IMR-90 (cell line): Measurements from ENCODE around the gene CHRNA10. TPM values are rescaled to one million over a fixed set of nuclear protein-coding genes. Genes with fewer than 3 reads are reported as not detected.
"Not testable (repeated sequence)": the region's sequence is repeated elsewhere in the genome, so short reads cannot be mapped to it uniquely, and the experiment has no call there.

Experiments
- ATAC-seq: fragments of 200-7000 bp; cut with Tn5 transposase; 2 replicates; pipeline ENCODE4 v1.9.1; 2020; ENCODE audit warnings: low read depth, mild to moderate bottlenecking, moderate library complexity
- BruUV-seq: library from RNA; stranded (reverse); fragments of 400-500 nt; replicated peaks from 2 replicates; lab custom pipeline; 2021; lab: Mats Ljungman, UMichigan
- CTCF ChIA-PET: fragments of 300-600 bp; formaldehyde crosslinking; extraction: SDS; loops from one replicate; lab custom pipeline; 2021; ENCODE audit warnings: antibody characterized with exemption; lab: Yijun Ruan, JAX
- POLR2A ChIA-PET: fragments of 300-600 bp; sonication (Branson Sonifier 250); formaldehyde crosslinking; loops from one replicate; lab custom pipeline; 2022; ENCODE audit warnings: antibody characterized with exemption; ENCODE audit not compliant: unreplicated experiment; lab: Charles Lee
- DNase-seq: peaks from one replicate; pipeline ENCODE4 v3.0.0; 2013
- H2AFZ ChIP-seq: replicated peaks from 2 replicates; pipeline ENCODE3; 2013; ENCODE audit warnings: low read length, mild to moderate bottlenecking; ENCODE audit not compliant: poor library complexity
- H2AK5ac ChIP-seq: 2 replicates; pipeline ENCODE4 v1.6.1; 2013; ENCODE audit warnings: low read depth, low read length, inconsistent platforms
- H2AK9ac ChIP-seq: replicated peaks from 2 replicates; pipeline ENCODE3; 2013; ENCODE audit warnings: mild to moderate bottlenecking, low read depth, low read length, moderate library complexity; ENCODE audit not compliant: poor library complexity
- H2BK120ac ChIP-seq: 2 replicates; pipeline ENCODE4 v1.6.1; 2013; ENCODE audit warnings: low read depth, low read length, inconsistent platforms
- H2BK15ac ChIP-seq: 3 replicates; pipeline ENCODE4 v1.6.1; 2013; ENCODE audit warnings: low read depth, low read length, inconsistent platforms
- H2BK20ac ChIP-seq: 2 replicates; pipeline ENCODE4 v1.6.1; 2013; ENCODE audit warnings: low read depth, mild to moderate bottlenecking, inconsistent platforms, low read length, moderate library complexity
- H2BK5ac ChIP-seq: 2 replicates; pipeline ENCODE4 v1.6.1; 2013; ENCODE audit warnings: mild to moderate bottlenecking, low read depth, low read length, inconsistent platforms; ENCODE audit not compliant: poor library complexity, severe bottlenecking
- H3K14ac ChIP-seq: replicated peaks from 2 replicates; pipeline ENCODE4 v1.6.1; 2013; ENCODE audit warnings: low read depth, low read length, inconsistent platforms
- H3K18ac ChIP-seq: 2 replicates; pipeline ENCODE4 v1.6.1; 2013; ENCODE audit warnings: low read depth, low read length, control low read depth
- H3K23ac ChIP-seq: 2 replicates; pipeline ENCODE4 v1.6.1; 2013; ENCODE audit warnings: low read depth, low read length, inconsistent platforms
- H3K27ac ChIP-seq: 2 replicates; pipeline ENCODE4 v1.5.1; 2013; ENCODE audit warnings: mild to moderate bottlenecking, control low read depth, low read length; ENCODE audit not compliant: insufficient read depth
- H3K27me3 ChIP-seq: 2 replicates; pipeline ENCODE4 v1.6.1; 2013; ENCODE audit warnings: low read length; ENCODE audit not compliant: control insufficient read depth, insufficient read depth
- H3K36me3 ChIP-seq: 2 replicates; pipeline ENCODE4 v1.6.1; 2013; ENCODE audit warnings: low read length, mixed read lengths; ENCODE audit not compliant: control insufficient read depth, insufficient read depth
- H3K4ac ChIP-seq: 2 replicates; pipeline ENCODE4 v1.6.1; 2013; ENCODE audit warnings: low read depth, low read length, inconsistent platforms
- H3K4me1 ChIP-seq: 2 replicates; pipeline ENCODE4 v1.6.1; 2013; ENCODE audit warnings: low read length, mixed read lengths; ENCODE audit not compliant: control insufficient read depth, insufficient read depth
- H3K4me2 ChIP-seq: 2 replicates; pipeline ENCODE4 v1.6.1; 2013; ENCODE audit warnings: low read depth, mild to moderate bottlenecking, control low read depth, low read length, moderate library complexity
- H3K4me3 ChIP-seq: 2 replicates; pipeline ENCODE4 v1.5.1; 2013; ENCODE audit warnings: low read depth, mild to moderate bottlenecking, control low read depth, low read length, moderate library complexity; ENCODE audit not compliant: insufficient read depth
- H3K56ac ChIP-seq: 2 replicates; pipeline ENCODE4 v1.6.1; 2013; ENCODE audit warnings: low read length, inconsistent platforms; ENCODE audit not compliant: insufficient read depth; ENCODE audit errors: extremely low read depth
- H3K79me1 ChIP-seq, 2 experiments: 2 replicates each; pipeline ENCODE4 v1.6.1; 2013; ENCODE audit warnings: low read length in 2 of 2, inconsistent platforms in 1 of 2, low read depth in 1 of 2
- H3K9ac ChIP-seq: 2 replicates; pipeline ENCODE4 v1.6.1; 2013; ENCODE audit warnings: low read depth, low read length, control low read depth
- H3K9me1 ChIP-seq: 2 replicates; pipeline ENCODE4 v1.6.1; 2013; ENCODE audit warnings: low read length, inconsistent platforms; ENCODE audit not compliant: insufficient read depth
- H3K9me3 ChIP-seq: 2 replicates; pipeline ENCODE4 v1.6.1; 2013; ENCODE audit warnings: low read length; ENCODE audit not compliant: control insufficient read depth, insufficient read depth
- H4K20me1 ChIP-seq: 2 replicates; pipeline ENCODE4 v1.6.1; 2013; ENCODE audit warnings: low read length, inconsistent platforms; ENCODE audit not compliant: insufficient read depth
- H4K5ac ChIP-seq: 2 replicates; pipeline ENCODE4 v1.6.1; 2013; ENCODE audit warnings: mild to moderate bottlenecking, low read depth, low read length, control low read depth
- H4K8ac ChIP-seq, 2 experiments: 2 replicates each; pipeline ENCODE4 v1.6.1; 2013; ENCODE audit warnings: low read depth in 2 of 2, low read length in 2 of 2, control low read depth in 1 of 2, inconsistent platforms in 1 of 2
- H4K91ac ChIP-seq: 2 replicates; pipeline ENCODE4 v1.6.1; 2013; ENCODE audit warnings: low read depth, low read length, inconsistent platforms; ENCODE audit not compliant: insufficient read depth
- WGBS, 2 experiments: methylation state at CpG; one replicate each; pipeline versions ENCODE4 v1.1.5 to v1.1.7; 2013; ENCODE audit warnings: missing lambda C conversion rate in 2 of 2; ENCODE audit not compliant: insufficient read length in 1 of 2; ENCODE audit errors: extremely low coverage in 2 of 2; 5-methylcytosine and 5-hydroxymethylcytosine counted together
- dilution Hi-C: fragments of 300-500 bp; cut with HindIII; formaldehyde crosslinking; loops from one replicate; pipeline ENCODE4 v1.14.3; 2018; ENCODE audit warnings: low sequenced_read_pairs; ENCODE audit not compliant: unreplicated experiment
- in situ Hi-C: fragments of 300-500 bp; cut with MboI; formaldehyde crosslinking; loops from 3 replicates; pipeline ENCODE4 v1.14.3; 2019; ENCODE audit warnings: low sequenced_read_pairs, inconsistent platforms, mixed read lengths
- intact Hi-C: fragments of 100-400 bp; cut with micrococcal nuclease; formaldehyde crosslinking; loops from 2 replicates; pipeline ENCODE4 v1.10.0; 2022
- polyA plus RNA-seq, 3 experiments: library from polyadenylated mRNA; depleted of rRNA; stranded (reverse); fragments of >200 nt; gene quantifications; 2 replicates each; pipeline ENCODE4 v1.2.3, GENCODE V29; 2012; ENCODE audit warnings: low replicate concordance in 1 of 3
- total RNA-seq: library from RNA; depleted of rRNA; stranded (reverse); fragments of >200 nt; gene quantifications from 2 replicates; pipeline ENCODE4 v1.2.3, GENCODE V29; 2012

The CHRNA10 gene
- total and polyA plus RNA-seq, 2 of the 4 experiments (the other 2 are of a cell fraction), result 0.36 to 0.79 TPM

DNA sequence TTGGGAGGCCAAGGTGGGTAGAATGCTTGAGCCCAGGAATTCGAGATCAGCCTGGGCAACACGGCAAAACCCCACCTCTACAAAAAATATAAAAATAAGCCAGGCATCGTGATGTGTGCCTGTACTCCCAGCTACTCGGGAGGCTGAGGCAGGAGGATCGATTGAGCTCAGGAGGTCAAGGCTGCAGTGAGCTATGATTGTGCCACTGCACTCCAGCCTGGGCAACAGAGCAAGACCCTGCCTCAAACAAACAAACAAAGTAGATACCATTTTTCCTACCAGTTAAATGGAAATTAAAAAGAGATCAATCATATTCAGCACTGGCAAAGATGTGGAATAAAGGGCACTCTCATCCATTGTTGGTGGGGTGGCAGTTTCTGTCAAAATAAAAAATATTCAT, 13.9 kb downstream of the CHRNA10 start:
- dilution Hi-C loops, result not testable (repeated sequence)

More for the DNA sequence above, 13.9 kb downstream of the CHRNA10 start:
- in situ Hi-C loops, ATAC-seq, H2BK5ac ChIP-seq, H2AFZ ChIP-seq, H4K8ac ChIP-seq, H2AK5ac ChIP-seq, H3K9me3 ChIP-seq, H4K20me1 ChIP-seq, CTCF ChIA-PET, H3K4ac ChIP-seq, H3K9me1 ChIP-seq, H3K23ac ChIP-seq, H3K4me2 ChIP-seq, H3K27ac ChIP-seq, H3K14ac ChIP-seq, H3K4me3 ChIP-seq, H4K91ac ChIP-seq, H3K18ac ChIP-seq, H2BK20ac ChIP-seq, H3K36me3 ChIP-seq, H3K4me1 ChIP-seq, DNase-seq, POLR2A ChIA-PET, BruUV-seq, H2BK120ac ChIP-seq, H3K9ac ChIP-seq, H3K79me1 ChIP-seq, H2BK15ac ChIP-seq, H2AK9ac ChIP-seq, H3K56ac ChIP-seq, intact Hi-C loops, H4K5ac ChIP-seq: not testable (repeated sequence)
- WGBS, 2 experiments, result no CpG with 5 or more reads among the region's 5 CpGs
- H3K27me3 ChIP-seq, result peaks cover 16% of the 10 kb centered on the region
